GM23338 (cell line): ENCODE measurements around the gene MYH6.

Experiments
- CTCF ChIP-seq, 2 experiments: fragments of 200-600 bp in 1 of 2; sonication (generic) in 1 of 2; conservative IDR thresholded peaks; 2 replicates each; pipeline versions ENCODE4 v1.5.1 to v1.6.1; 2016 to 2017; ENCODE audit warnings: antibody characterized with exemption in 2 of 2, low read depth in 2 of 2, mild to moderate bottlenecking in 2 of 2, moderate library complexity in 1 of 2
- EZH2 ChIP-seq: fragments of 200-600 bp; sonication (generic); IDR thresholded peaks from one replicate; pipeline ENCODE4 v1.8.0; 2017; ENCODE audit warnings: antibody characterized with exemption, mild to moderate bottlenecking, low read depth; ENCODE audit not compliant: unreplicated experiment
- EZH2phosphoT487 ChIP-seq: fragments of 200-600 bp; sonication (generic); IDR thresholded peaks from one replicate; pipeline ENCODE4 v1.8.1; 2018; ENCODE audit warnings: antibody characterized with exemption; ENCODE audit not compliant: unreplicated experiment
- JUNB ChIP-seq: IDR thresholded peaks from one replicate; pipeline ENCODE4 v1.6.1; 2016; ENCODE audit warnings: antibody characterized with exemption; ENCODE audit not compliant: unreplicated experiment
- POLR2AphosphoS5 ChIP-seq: IDR thresholded peaks from 2 replicates; pipeline ENCODE4 v1.6.1; 2016; ENCODE audit warnings: antibody characterized with exemption, low read depth

DNA sequence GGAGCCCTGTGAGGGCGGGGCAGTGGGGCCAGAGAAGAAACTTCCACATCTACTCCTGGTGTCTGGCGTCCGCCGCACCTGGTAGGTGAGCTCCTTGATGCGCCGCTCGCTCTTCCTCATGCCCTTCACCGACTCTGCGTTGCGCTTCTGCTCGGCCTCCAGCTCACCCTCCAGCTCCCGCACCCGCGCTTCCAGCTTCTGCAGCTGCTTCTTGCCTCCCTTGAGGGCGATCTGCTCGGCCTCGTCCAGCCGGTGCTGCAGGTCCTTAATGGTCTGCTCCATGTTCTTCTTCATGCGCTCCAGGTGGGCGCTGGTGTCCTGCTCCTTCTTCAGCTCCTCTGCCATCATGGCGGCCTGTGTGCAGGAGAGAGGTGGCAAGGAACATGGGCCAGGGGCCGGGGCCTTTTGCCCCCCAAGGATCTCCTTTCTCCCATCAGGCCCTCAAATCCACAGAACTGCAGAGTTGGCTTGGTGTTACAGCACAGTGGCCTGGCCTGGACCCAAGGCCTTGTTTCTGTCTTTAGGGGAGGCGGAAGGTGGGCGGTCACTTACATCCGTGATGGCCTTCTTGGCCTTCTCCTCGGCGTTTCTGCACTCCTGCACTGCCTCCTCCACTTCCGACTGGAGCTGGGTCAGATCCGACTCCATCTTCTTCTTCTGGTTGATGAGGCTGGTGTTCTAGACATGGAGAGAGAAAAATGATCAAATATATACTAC is 23.6 kb downstream of the MYH6 start:
- TF ChIP-seq EZH2 (no peak), CTCF (conservative IDR thresholded peaks at IDR 0.05; ENCODE audit: low read depth in 2 of 2) (no peak), POLR2AphosphoS5 (no peak), JUNB (no peak), EZH2phosphoT487 (no peak)
